Stimulated activated CD4-positive, alpha-beta T cell treated with anti-CD3 and anti-CD28 coated beads, Interleukin-12 subunit alpha, Interleukin-12 subunit beta, amount 100 ng/mL, for 48 hours (primary cell): ENCODE results near the gene ZSWIM3.
"Not testable (repeated sequence)": the region's sequence is repeated elsewhere in the genome, so short reads cannot be mapped to it uniquely, and the experiment has no call there.

ENCODE experiments used
- DNase-seq, 3 donors: peaks; one replicate each; pipeline ENCODE4 v3.0.0-alpha.2; 2020; ENCODE audit warnings: low read depth in 2 of 3, low spot score in 1 of 3

Gene ZSWIM3

GRCh38 chr20:45859916-45860315, 2.5 kb downstream of the ZSWIM3 start:
- no peak for DNase-seq

DNA sequence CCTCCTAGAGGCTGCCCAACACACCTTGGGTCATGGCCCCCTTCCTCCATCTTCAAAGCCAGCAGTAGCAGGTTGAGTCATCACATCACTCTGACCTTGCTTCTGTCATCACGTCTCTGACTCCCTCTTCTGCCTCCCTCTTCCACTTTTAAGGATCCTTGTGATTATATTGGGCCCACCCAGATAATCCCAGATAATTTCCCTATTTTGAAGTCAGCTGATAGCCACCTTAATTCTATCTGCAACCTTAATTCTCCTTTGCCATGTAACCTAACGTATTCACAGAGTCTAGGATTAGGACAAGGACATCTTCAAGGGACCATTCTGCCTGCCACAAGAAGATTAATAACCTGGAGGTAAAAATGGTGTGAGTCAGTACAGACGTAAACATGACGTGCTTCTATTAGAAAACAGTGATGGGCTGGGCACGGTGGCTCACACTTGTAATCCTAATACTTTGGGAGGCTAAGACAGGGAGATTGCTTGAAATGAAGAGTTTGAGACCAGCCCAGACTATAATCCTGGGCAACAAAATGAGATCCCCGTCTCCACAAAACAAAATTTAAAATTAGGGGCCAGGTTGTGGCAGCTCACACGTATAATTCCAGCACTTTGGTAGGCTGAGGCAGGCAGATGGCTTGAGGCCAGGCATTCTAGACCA, 3.3 kb downstream of the ZSWIM3 start:
- no peak for DNase-seq

- DNase-seq = no peak
These were observed 4.0 kb downstream of the ZSWIM3 start for GRCh38 chr20:45861221-45862075.

GRCh38 chr20:45863543-45864470, 6.4 kb downstream of the ZSWIM3 start:
- DNase-seq = no peak

GRCh38 chr20:45866454-45866853, 9.0 kb downstream of the ZSWIM3 start:
- DNase-seq = no peak

DNA sequence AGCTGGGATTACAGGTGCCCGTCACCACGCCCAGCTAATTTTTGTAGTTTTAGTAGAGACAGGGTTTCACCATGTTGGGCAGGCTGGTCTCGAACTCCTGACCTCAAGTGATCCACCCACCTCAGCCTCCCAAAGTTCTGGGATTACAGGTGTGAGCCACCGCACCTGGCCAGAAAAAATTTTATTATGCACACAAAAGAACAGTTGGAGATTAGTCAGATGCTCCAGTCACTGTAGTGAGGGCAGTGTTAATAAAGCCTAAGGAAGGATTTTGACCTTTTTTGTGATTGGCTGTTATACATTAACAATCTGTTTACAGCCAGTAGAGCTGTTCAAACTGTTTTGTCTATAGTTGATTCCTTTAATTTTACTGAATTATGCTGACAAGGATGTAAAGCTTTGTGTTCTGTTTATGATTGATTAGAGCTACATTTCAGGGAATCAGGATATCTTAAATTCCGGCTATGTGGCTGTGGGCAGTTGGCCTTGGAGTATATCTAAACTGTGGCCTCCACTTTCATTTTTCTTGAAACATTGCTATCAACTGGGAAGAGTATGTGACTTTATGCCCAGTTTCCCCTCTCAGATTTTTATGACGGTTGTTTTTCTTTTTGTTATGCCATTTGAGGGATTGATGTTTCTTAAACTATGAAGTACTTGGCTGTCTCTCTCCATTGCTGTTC, 9.9 kb downstream of the ZSWIM3 start:
- no peak for DNase-seq

DNA sequence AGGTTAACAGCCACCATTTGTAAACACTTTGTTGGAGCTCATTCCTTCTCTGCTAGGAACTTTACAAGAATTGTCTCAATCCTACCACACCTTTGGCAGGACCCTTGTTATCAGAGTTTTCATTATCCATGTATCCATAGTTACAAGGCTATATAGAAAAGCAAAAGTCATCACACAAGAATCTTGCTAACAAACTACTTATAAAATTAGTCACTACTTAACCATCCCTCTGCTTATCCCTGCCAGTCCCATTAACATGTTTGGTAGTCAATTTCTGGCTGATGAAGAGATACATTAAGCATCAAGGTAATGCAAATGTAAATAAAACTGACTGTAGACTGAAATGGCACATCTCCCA, 10.4 kb downstream of the ZSWIM3 start:
- no peak for DNase-seq

- DNase-seq = no peak
These were observed 15.2 kb downstream of the ZSWIM3 start for GRCh38 chr20:45872626-45873025.

GRCh38 chr20:45873409-45874103, 16.1 kb downstream of the ZSWIM3 start:
- no peak for DNase-seq

GRCh38 chr20:45874104-45874481, 16.7 kb downstream of the ZSWIM3 start:
- DNase-seq = not testable (repeated sequence)

GRCh38 chr20:45874576-45874975, 17.2 kb downstream of the ZSWIM3 start:
- no peak for DNase-seq

DNA sequence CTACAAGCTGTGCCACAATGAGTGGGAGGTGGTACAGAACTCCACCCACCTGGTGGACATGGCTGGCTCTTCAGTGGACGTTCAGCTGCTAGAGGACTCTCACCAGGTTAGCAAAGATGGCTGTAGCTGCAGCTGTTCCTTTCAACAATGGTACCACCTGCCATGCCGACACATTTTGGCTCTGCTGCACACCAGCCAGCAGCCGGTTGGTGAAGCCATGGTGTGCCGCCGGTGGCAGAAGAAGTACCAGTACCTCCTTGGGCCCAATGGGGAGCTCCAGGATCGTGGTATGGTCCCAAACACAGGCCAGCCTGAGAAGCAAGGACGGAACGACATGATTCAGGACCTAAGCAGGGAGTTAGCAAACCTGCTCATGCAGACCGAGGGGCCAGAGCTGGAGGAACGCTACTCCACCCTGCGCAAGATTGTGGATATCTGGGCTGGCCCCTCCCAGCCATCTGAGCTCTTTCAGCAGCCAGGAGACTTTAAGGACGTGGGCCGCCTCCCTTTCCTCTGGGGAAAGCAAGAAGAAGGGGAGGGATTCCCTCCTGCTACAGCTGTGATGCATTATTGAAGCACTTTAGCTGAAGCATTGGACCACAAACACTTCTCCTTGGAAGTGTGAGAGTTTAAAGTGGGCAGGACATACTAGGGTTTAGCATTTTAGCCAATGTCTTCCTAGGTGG, 20.8 kb downstream of the ZSWIM3 start:
- DNase-seq = no peak

DNA sequence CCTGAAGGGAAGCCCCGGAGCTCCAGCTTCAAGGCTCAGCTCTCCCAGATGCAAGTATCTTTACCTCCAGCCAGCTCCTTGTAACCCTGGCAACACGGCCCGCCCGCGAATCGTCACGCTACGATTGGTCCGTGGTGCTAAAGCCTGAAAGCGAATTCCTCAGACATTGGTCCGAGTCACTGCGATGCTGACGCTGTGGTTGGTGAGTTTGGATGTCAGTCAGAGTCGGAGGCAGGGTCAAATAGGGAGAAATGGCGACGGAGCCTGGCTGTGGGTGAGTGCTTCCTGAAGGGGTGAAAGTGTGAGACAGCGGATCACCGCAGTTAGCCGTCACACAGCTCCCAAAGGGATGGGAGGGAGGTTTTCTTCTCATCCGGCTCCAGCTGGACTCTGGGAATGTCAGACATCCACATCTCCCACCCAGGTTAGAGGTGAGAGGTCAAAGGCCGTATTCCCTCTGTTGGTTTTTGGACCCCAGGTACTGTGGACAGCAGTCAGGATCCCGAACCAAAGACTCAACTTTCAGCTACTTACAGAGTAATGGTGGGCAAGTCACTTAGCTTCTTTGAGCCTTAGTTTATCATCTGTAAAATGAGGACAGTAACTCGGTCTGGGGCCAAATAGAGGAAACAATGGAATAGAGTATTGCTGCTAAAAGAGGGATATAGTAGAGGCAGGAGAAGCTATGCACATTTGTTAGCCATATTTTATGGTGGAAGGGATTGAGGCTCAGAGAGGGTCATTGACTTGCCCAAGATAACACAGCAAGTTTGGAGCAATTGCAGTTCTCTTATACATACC, 23.8 kb downstream of the ZSWIM3 start, which contains the start of gene ZSWIM1:
ZSWIM1 (plus strand) TSS at position 240 of the 801 bp plus-strand sequence. CDS start 1,366 bp downstream, outside the sequence.
- DNase-seq = peak; percentile 98 to 99 (median 99)

GRCh38 chr20:45882469-45883099, 25.2 kb downstream of the ZSWIM3 start:
- no peak for DNase-seq

DNA sequence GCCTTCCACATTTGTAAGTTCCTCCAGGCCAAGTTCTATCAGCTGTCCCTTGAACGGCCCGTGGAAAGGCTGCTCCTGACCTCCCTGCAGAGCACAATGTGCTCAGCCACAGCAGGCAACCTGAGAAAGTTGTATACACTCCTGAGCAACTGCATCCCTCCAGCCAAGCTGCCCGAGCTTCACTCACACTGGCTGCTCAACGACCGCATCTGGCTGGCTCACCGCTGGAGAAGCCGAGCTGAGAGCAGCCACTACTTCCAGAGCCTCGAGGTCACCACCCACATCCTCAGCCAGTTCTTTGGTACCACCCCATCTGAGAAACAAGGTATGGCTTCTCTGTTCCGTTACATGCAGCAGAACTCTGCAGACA, 25.7 kb downstream of the ZSWIM3 start:
- no peak for DNase-seq

GRCh38 chr20:45886590-45887345, 29.4 kb downstream of the ZSWIM3 start:
- no peak for DNase-seq

- no peak for DNase-seq
These were observed 29.9 kb downstream of the ZSWIM3 start, which contains the start of gene SPATA25 for GRCh38 chr20:45887346-45887715. TSS of gene SPATA25 (minus strand) at chr20:45887622. CDS start at chr20:45887590, 32 bp downstream.

- no peak for DNase-seq
These were observed 31.3 kb downstream of the ZSWIM3 start for GRCh38 chr20:45888681-45889080.
